H9 (cell line): ENCODE results near the gene PDK2. TPM values are rescaled to one million over a fixed set of nuclear protein-coding genes. Genes with fewer than 3 reads are reported as not detected.

Experiments used
- DNase-seq: peaks from one replicate; pipeline ENCODE4 v3.0.0-alpha.2; 2017
- H2AFZ ChIP-seq: one replicate; pipeline ENCODE4 v1.6.1; 2013; ENCODE audit warnings: mild to moderate bottlenecking, low read length, control low read depth, moderate library complexity
- H2AK5ac ChIP-seq: 2 replicates; pipeline ENCODE4 v1.6.1; 2013; ENCODE audit warnings: low read length, control low read depth, mixed read lengths; ENCODE audit not compliant: insufficient read length
- H2BK120ac ChIP-seq: one replicate; pipeline ENCODE4 v1.6.1; 2013; ENCODE audit warnings: low read depth, mild to moderate bottlenecking, low read length, control low read depth, inconsistent platforms; ENCODE audit not compliant: poor library complexity, severe bottlenecking
- H2BK12ac ChIP-seq: 2 replicates; pipeline ENCODE4 v1.6.1; 2013; ENCODE audit warnings: low read length, control low read depth, mixed read lengths, low read depth; ENCODE audit not compliant: insufficient read length
- H2BK15ac ChIP-seq: 2 replicates; pipeline ENCODE4 v1.6.1; 2013; ENCODE audit warnings: low read depth, low read length, control low read depth
- H2BK20ac ChIP-seq: one replicate; pipeline ENCODE4 v1.6.1; 2013; ENCODE audit warnings: low read depth, mild to moderate bottlenecking, low read length, control low read depth, inconsistent platforms; ENCODE audit not compliant: poor library complexity, severe bottlenecking
- H2BK5ac ChIP-seq: 2 replicates; pipeline ENCODE4 v1.6.1; 2013; ENCODE audit warnings: low read length, control low read depth, mixed read lengths; ENCODE audit not compliant: insufficient read length
- H3K14ac ChIP-seq: 2 replicates; pipeline ENCODE4 v1.6.1; 2013; ENCODE audit warnings: low read length, control low read depth; ENCODE audit not compliant: insufficient read depth
- H3K18ac ChIP-seq: 2 replicates; pipeline ENCODE4 v1.6.1; 2013; ENCODE audit warnings: low read depth, mild to moderate bottlenecking, mixed read lengths, low read length, control low read depth; ENCODE audit not compliant: insufficient read length
- H3K23ac ChIP-seq: 2 replicates; pipeline ENCODE4 v1.6.1; 2013; ENCODE audit warnings: low read length, control low read depth, mixed read lengths, low read depth; ENCODE audit not compliant: insufficient read length
- H3K23me2 ChIP-seq: 2 replicates; pipeline ENCODE4 v1.6.1; 2013; ENCODE audit warnings: low read depth, mild to moderate bottlenecking, mixed read lengths, low read length, control low read depth; ENCODE audit not compliant: insufficient read length, poor library complexity, severe bottlenecking
- H3K27ac ChIP-seq: 2 replicates; pipeline ENCODE4 v1.5.1; 2013; ENCODE audit warnings: low read length, control low read depth, mixed read lengths, low read depth; ENCODE audit not compliant: insufficient read length
- H3K27me3 ChIP-seq: 2 replicates; pipeline ENCODE4 v1.6.1; 2013; ENCODE audit warnings: low read length, control low read depth, inconsistent platforms; ENCODE audit not compliant: insufficient read depth
- H3K4ac ChIP-seq: 2 replicates; pipeline ENCODE4 v1.6.1; 2013; ENCODE audit warnings: low read depth, mild to moderate bottlenecking, control low read depth, inconsistent platforms, low read length, moderate library complexity
- H3K4me1 ChIP-seq: 2 replicates; pipeline ENCODE4 v1.6.1; 2013; ENCODE audit warnings: low read length, control low read depth, inconsistent platforms; ENCODE audit not compliant: insufficient read depth
- H3K4me2 ChIP-seq: 2 replicates; pipeline ENCODE4 v1.6.1; 2013; ENCODE audit warnings: low read length, control low read depth, mixed read lengths; ENCODE audit not compliant: insufficient read length, insufficient read depth
- H3K56ac ChIP-seq: 2 replicates; pipeline ENCODE4 v1.6.1; 2013; ENCODE audit warnings: low read depth, mild to moderate bottlenecking, mixed read lengths, low read length, control low read depth; ENCODE audit not compliant: insufficient read length
- H3K79me1 ChIP-seq: 2 replicates; pipeline ENCODE4 v1.6.1; 2013; ENCODE audit warnings: low read depth, mild to moderate bottlenecking, moderate library complexity, low read length, control low read depth, inconsistent platforms; ENCODE audit not compliant: insufficient read depth, poor library complexity, severe bottlenecking
- H3K79me2 ChIP-seq: 2 replicates; pipeline ENCODE4 v1.6.1; 2013; ENCODE audit warnings: low read length, control low read depth, inconsistent platforms; ENCODE audit not compliant: insufficient read depth
- H3K9ac ChIP-seq: 2 replicates; pipeline ENCODE4 v1.6.1; 2013; ENCODE audit warnings: low read length, control low read depth, mixed read lengths; ENCODE audit not compliant: insufficient read length; ENCODE audit errors: extremely low read depth
- H3K9me3 ChIP-seq: one replicate; pipeline ENCODE4 v1.6.1; 2013; ENCODE audit warnings: low read depth, low read length, inconsistent platforms; ENCODE audit not compliant: control insufficient read depth
- H3T11ph ChIP-seq: one replicate; pipeline ENCODE4 v1.6.1; 2013; ENCODE audit warnings: mild to moderate bottlenecking, low read length, control low read depth, inconsistent platforms
- H4K20me1 ChIP-seq: one replicate; pipeline ENCODE4 v1.6.1; 2013; ENCODE audit not compliant: control insufficient read depth, insufficient read length, insufficient read depth
- H4K5ac ChIP-seq: 2 replicates; pipeline ENCODE4 v1.6.1; 2013; ENCODE audit warnings: low read depth, mild to moderate bottlenecking, mixed read lengths, low read length, control low read depth; ENCODE audit not compliant: insufficient read length
- H4K8ac ChIP-seq: replicated peaks from 2 replicates; pipeline ENCODE4 v1.6.1; 2013; ENCODE audit warnings: low read length, control low read depth, mixed read lengths, low read depth; ENCODE audit not compliant: insufficient read length
- H4K91ac ChIP-seq: 2 replicates; pipeline ENCODE4 v1.6.1; 2013; ENCODE audit warnings: low read depth, mild to moderate bottlenecking, moderate library complexity, mixed read lengths, low read length, control low read depth; ENCODE audit not compliant: insufficient read length
- H3K27ac Mint-ChIP-seq, 3 experiments: 2 replicates in 2 of 3; 3 replicates in 1 of 3; pipeline ENCODE4 v1.8.0; 2020 to 2021; ENCODE audit warnings: mixed read lengths in 3 of 3, mild to moderate bottlenecking in 1 of 3, moderate library complexity in 1 of 3
- H3K27me3 Mint-ChIP-seq: 2 replicates; pipeline ENCODE4 v1.8.0; 2021; ENCODE audit warnings: low read depth, mild to moderate bottlenecking, moderate library complexity, mixed read lengths
- H3K36me3 Mint-ChIP-seq, 3 experiments: 2 replicates in 2 of 3; 3 replicates in 1 of 3; pipeline ENCODE4 v1.8.0; 2020 to 2021; ENCODE audit warnings: low read depth in 3 of 3, mixed read lengths in 3 of 3; ENCODE audit not compliant: insufficient read depth in 1 of 3
- H3K4me1 Mint-ChIP-seq, 2 experiments: 2 replicates each; pipeline ENCODE4 v1.8.0; 2020; ENCODE audit warnings: mixed read lengths in 2 of 2
- H3K4me3 Mint-ChIP-seq, 2 experiments: 2 replicates in 1 of 2; 3 replicates in 1 of 2; pipeline ENCODE4 v1.8.0; 2020 to 2021; ENCODE audit warnings: mild to moderate bottlenecking in 2 of 2, mixed read lengths in 2 of 2, moderate library complexity in 1 of 2
- H3K9me3 Mint-ChIP-seq, 2 experiments: 2 replicates in 1 of 2; 3 replicates in 1 of 2; pipeline ENCODE4 v1.8.0; 2020; ENCODE audit warnings: mild to moderate bottlenecking in 2 of 2, mixed read lengths in 2 of 2, moderate library complexity in 1 of 2
- WGBS: extraction: QIAGEN DNeasy Blood & Tissue Kit; methylation state at CpG from one replicate; pipeline ENCODE4 v1.1.7; 2013; ENCODE audit warnings: missing lambda C conversion rate, low lambda C conversion rate, mixed read lengths; ENCODE audit not compliant: insufficient read length; ENCODE audit errors: extremely low coverage; 5-methylcytosine and 5-hydroxymethylcytosine counted together
- total RNA-seq: library from RNA; stranded (reverse); gene quantifications from 2 replicates; pipeline ENCODE4 v1.2.1, GENCODE V29; 2021
- TF ChIP-seq, protein P1 (sequence below): fragments of 200-600 bp; sonication (generic); conservative IDR thresholded peaks from 3 replicates; pipeline ENCODE4 v1.8.0; 2021; ENCODE audit warnings: antibody characterized with exemption, mild to moderate bottlenecking

The PDK2 gene
- total RNA-seq, 1 experiment from 2014 or later = 19.9 TPM

DNA sequence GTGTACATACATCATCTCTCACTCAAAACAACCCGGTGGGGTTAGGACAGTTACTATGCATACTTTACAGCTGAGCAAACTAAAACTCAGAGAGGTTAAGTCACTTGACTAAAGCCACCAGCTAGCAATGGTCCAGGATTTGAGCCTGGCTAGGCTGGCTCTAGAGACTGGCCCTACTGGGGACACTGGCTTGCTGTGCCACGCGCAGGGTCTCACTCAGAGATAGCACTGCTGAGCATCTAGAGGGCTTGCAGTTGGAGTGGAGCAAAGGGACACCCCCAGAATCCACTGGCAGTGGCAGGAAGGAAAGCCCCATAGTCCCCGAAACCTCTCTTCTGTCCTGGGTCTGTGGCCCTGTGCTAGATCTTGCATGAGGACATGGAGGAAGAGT is 23.7 kb downstream of the PDK2 start:
- H3K79me2 ChIP-seq = no peaks in the 10 kb centered on the region
- H3K79me1 ChIP-seq = no peaks in the 10 kb centered on the region
- H3K9me3 ChIP-seq = no peaks in the 10 kb centered on the region
- H2BK12ac ChIP-seq = no peak overlapping the region
- H4K5ac ChIP-seq = no peak overlapping the region
- no peaks in the 10 kb centered on the region for H4K20me1 ChIP-seq
- no peak overlapping the region for H3K56ac ChIP-seq
- H3K23ac ChIP-seq = no peak overlapping the region
- TF ChIP-seq, protein P1, sequence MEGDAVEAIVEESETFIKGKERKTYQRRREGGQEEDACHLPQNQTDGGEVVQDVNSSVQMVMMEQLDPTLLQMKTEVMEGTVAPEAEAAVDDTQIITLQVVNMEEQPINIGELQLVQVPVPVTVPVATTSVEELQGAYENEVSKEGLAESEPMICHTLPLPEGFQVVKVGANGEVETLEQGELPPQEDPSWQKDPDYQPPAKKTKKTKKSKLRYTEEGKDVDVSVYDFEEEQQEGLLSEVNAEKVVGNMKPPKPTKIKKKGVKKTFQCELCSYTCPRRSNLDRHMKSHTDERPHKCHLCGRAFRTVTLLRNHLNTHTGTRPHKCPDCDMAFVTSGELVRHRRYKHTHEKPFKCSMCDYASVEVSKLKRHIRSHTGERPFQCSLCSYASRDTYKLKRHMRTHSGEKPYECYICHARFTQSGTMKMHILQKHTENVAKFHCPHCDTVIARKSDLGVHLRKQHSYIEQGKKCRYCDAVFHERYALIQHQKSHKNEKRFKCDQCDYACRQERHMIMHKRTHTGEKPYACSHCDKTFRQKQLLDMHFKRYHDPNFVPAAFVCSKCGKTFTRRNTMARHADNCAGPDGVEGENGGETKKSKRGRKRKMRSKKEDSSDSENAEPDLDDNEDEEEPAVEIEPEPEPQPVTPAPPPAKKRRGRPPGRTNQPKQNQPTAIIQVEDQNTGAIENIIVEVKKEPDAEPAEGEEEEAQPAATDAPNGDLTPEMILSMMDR = no peak
- no peak overlapping the region for H2BK120ac ChIP-seq
- no peak overlapping the region for H2BK20ac ChIP-seq
- peaks cover 63% of the 10 kb centered on the region for H3K27me3 Mint-ChIP-seq
- DNase-seq = no peak
- H3K27me3 ChIP-seq = no peaks in the 10 kb centered on the region; the same call in 1 of the 2 replicates
- H3K23me2 ChIP-seq = no peaks in the 10 kb centered on the region
- H3K4ac ChIP-seq = no peak overlapping the region
- H3K4me2 ChIP-seq = no peak overlapping the region
- H2BK5ac ChIP-seq = no peak overlapping the region
- peaks cover 12% of the 10 kb centered on the region; the same call in 1 of the 2 replicates for H3K4me1 ChIP-seq
- no peak overlapping the region for H2AFZ ChIP-seq
- no peak overlapping the region for H3K4me3 Mint-ChIP-seq
- no peak overlapping the region for H3T11ph ChIP-seq
- no peaks in the 10 kb centered on the region; a peak in 1 of 5 replicates for H3K9me3 Mint-ChIP-seq
- H4K91ac ChIP-seq = no peak overlapping the region
- H3K27ac ChIP-seq = no peak overlapping the region
- H4K8ac ChIP-seq = no peak overlapping the region
- no peak overlapping the region for H3K27ac Mint-ChIP-seq
- no peak overlapping the region for H3K14ac ChIP-seq
- H3K36me3 Mint-ChIP-seq = peaks cover 0 to 5% (median 2%) of the 10 kb centered on the region in 3 experiments; a peak in 2 of 7 replicates
- H3K9ac ChIP-seq = no peak overlapping the region
- no peak overlapping the region for H2BK15ac ChIP-seq
- WGBS = no CpG with 5 or more reads among the region's 4 CpGs
- no peak overlapping the region for H2AK5ac ChIP-seq
- no peak overlapping the region for H3K18ac ChIP-seq
- H3K4me1 Mint-ChIP-seq = peaks cover 29 to 41% of the 10 kb centered on the region in 2 experiments
